ACHN (cell line): ENCODE results near the gene FAM110A.
"Not testable (repeated sequence)": the region's sequence is repeated elsewhere in the genome, so short reads cannot be mapped to it uniquely, and the experiment has no call there.

Source experiments
- DNase-seq: peaks from one replicate; pipeline ENCODE4 v3.0.0-alpha.2; 2015
- in situ Hi-C: cut with HindIII; loops from 2 replicates; pipeline ENCODE4 v1.10.0; 2017; ENCODE audit warnings: low sequenced_read_pairs, low pct_ligation_motif_present, low pct_unique_long_range_greater_than_20kb

Gene FAM110A

DNA sequence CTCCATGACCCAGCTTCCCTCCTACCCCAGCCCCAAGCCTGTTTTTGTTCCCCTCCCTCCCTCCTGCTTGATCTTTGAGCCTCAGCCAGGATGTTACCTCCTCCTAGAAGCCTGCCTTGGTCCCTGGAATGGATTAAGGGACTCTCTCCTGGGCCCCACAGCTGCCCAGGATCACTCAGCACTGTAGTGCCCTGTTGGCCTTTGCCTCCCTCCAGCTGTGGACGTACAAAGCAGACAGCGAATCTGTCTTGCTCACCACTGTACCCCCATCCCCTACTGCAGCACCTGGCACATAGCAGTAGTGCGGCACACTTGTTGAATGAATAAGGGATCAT lies 11.8 kb upstream of the FAM110A start:
- no peak for DNase-seq
- in situ Hi-C loops, result no loop called here

DNA sequence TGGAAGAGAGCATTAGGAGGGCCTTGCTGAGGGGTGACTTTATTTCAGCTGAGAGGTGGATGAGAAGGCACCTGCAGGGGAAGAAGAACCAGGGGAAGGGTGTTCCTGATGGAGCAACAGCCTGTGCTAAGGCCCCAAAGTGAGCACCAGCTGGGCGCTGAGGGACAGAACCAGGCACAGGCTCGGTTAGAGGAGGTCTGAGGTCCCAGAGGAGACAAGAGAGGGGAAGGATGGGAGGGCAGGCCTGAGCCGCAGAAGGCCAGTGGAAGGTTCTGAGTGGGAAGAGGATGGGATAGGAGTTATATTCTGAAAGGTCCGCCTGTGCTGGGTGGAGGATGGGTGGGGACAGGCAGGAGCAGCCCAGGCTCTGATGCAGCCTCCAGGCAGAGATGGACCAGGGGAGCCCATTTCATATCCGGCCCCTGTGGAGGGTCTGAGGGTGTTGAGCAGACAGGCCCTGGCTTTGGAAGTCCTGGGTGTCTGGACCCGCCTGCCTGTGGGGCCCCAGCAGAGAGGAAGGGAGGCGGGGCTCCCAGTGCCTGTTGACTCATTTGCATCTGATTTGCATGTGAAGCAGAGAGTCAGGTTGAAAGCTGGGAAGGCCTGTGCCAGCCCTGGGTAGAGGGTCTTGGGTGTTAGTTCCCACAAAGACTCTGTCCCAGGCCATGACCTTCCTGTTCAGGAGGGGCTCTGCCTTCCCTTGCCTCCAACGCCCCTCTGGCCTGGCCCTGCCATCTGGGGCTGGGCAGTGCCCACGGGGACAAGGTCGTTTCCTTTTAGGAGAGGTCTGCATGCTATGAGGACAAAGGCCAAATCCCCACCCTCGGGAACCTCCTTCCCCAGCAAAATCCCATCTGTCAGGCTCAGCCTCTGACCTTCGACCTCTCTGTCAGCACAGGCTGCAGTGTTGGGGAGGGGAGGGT lies 10.6 kb upstream of the FAM110A start:
- in situ Hi-C loops, result no loop called here
- no peak for DNase-seq

- in situ Hi-C loops, result no loop called here
- no peak for DNase-seq
These were observed 10.0 kb upstream of the FAM110A start for GRCh38 chr20:823574-823902.

DNA sequence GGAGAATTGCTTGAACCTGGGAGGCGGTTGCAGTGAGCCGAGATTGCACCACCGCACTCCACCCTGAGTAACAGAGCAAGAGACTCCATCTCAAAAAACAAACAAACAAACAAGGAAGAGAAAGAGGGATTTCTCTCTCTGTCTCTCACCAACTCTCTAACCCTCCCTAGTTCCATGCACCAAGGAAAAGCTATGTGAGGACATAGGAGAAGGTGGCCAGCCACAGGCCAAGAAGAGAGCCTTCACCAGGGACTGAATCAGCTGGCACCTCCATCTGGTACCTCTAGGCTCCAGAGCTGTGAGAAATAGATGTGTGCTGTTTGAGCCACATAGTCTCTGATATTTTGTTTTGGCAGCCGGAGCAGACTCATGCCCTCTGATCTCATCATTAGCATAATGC lies 9.0 kb upstream of the FAM110A start:
- DNase-seq, result no peak
- in situ Hi-C loops, result no loop called here

DNA sequence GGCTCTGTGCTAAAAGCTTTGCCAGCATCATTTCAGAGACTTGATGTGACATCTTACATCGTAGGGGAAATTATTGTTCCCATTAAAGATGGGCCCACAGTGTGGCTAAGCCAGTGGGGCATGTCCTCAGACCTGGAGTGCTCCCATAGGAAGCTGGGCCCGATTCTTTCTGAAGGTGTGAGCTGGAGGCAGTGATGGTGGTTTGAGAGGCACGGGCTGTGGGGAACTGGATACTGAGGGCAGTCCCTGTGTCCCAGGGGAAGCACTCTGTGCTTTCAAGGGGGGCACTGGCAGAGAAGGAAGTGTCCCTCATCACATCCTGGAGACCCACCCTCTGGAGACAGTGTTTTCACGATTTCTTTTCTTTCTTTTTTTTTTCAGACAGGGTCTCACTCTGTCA lies 8.6 kb upstream of the FAM110A start:
- in situ Hi-C loops, result no loop called here
- DNase-seq, result no peak

DNA sequence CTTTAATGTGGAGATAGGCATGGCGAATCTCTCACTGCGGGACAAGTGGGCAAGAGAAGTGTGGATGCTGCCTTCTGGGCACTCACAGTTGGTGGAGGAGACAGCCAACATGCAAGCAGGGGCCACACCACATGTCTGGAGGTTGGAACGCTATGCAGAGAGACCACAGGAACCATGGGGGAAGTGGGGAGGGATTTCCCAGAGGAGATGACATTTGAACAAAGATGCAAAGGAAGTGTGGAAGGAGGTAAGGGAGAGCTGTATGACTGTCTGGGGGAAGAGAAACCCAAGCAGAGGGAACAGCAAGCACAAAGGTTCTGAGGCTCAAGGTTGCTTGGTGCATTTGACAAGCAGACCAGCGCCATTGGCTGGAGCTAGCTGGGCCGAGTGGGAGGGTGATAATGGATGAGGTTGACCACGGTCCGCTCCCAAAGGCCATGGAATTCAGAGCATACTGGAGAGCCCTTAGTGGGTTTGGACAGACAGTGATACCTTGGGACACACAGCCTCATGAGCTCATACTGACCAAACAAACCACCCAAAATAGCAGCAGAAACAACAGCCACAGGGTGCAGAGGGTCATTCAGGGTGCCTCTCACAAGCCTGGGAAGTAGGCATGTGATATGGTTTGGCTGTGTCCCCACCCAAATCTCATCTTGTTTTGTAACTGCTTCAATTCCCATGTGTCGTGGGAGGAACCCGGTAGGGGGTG lies 7.6 kb upstream of the FAM110A start:
- DNase-seq, result no peak
- in situ Hi-C loops, result no loop called here

GRCh38 chr20:826695-827323 lies 6.7 kb upstream of the FAM110A start:
- in situ Hi-C loops, result no loop called here

DNA sequence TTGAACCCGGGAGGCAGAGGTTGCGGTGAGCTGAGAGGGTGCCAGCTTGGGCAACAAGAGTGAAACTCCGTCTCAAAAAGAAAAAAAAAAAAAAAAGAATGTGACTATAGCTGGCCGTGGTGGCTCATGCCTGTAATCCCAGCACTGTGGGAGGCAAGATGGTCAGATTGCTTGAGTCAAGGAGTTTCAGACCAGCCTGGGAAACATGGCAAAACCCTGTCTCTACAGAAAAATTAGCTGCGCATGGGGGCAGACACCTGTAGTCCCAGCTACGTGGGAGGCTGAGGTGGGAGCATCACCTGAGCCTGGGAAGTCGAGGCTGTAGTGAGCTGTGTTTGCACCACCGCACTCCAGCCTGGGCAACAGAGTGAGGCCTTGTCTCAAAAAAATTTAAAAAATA lies 5.5 kb upstream of the FAM110A start:
- DNase-seq, in situ Hi-C loops: not testable (repeated sequence)

More at GRCh38 chr20:826695-827323, 6.7 kb upstream of the FAM110A start:
- DNase-seq, result no peak

DNA sequence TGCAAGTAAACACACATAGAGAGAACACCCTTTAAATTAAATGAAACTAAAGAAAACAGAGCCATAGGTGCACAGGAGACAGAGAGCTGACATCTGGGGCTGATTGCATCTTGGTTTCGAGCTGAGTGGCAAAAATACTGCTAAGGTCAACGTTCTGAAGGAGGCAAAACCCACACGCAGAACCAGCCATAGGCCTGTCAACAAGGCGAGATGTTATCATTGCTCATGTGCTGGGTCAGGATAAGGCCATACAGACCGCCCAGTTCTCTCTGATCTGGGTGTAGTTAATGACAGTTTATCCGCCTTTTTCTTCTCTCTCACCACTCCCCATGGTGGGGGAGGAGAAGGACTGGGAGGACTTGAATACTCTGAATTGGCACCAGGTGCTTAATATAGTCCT lies 4.5 kb upstream of the FAM110A start:
- DNase-seq, result no peak
- in situ Hi-C loops, result no loop called here

GRCh38 chr20:829551-829950 lies 4.0 kb upstream of the FAM110A start:
- DNase-seq, result no peak
- in situ Hi-C loops, result no loop called here

- no peak for DNase-seq
- in situ Hi-C loops, result no loop called here
These were observed 3.4 kb upstream of the FAM110A start for GRCh38 chr20:830011-830521.

DNA sequence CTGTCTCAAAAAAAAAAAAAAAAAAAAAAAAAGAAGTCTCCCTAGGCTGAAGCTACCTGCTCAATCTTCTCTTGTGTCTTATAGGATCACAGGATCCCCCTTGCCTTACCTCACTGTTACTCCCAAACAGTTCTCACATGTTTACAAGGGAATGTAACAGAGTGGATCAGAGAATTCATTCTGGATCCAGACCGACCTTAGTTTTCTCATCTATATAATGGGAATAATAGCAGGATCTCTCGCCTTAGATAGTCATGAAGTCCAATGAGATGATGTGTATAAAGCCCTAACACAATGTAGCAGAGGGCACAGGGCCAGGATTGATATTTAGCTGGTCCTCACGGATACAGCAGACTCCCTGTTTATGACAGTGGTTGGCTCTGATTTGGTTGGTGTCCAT lies 2.3 kb upstream of the FAM110A start:
- in situ Hi-C loops, result no loop called here
- no peak for DNase-seq

GRCh38 chr20:831956-832355 lies 1.6 kb upstream of the FAM110A start:
- no peak for DNase-seq
- in situ Hi-C loops, result no loop called here

DNA sequence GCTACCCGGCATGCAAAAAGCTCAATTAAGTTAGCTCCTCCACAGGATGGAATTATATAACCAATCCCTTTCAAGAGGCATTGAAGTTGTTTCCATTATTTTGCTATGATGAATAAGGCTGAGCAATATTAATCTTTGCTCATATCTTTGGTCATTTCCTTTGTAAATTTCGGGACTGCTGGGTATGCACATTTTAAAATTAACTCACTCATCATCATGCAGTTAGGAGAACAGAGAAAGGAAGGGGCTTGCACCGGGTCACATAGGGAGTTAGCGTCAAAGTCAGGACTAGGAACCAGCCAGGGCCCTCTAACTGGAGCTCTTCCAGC lies 430 bp upstream of the FAM110A start:
- no peak for DNase-seq
- in situ Hi-C loops, result no loop called here

GRCh38 chr20:834151-834746 lies 734 bp downstream of the FAM110A start:
- no peak for DNase-seq
- in situ Hi-C loops, result no loop called here

- no peak for DNase-seq
- in situ Hi-C loops, result no loop called here
These were observed 2.1 kb downstream of the FAM110A start for GRCh38 chr20:835608-836045.

DNA sequence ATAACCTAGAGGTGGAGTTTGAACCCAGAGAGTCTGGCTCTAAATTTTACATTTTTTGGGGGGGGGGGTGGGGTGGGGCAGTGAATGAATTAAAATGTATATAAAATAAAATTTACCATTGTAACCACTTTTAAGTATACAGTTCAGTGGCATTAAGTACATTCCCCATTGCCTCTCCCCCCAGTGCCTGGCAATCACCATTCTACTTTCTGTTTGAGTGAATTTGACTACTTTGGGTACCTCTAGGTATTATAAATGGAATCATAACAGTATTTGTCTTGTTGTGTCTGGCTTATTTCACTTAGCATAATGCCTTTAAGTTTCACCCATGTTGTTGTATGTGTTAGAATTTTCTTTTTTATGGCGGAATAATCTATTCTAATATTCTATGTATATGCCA lies 2.7 kb downstream of the FAM110A start:
- in situ Hi-C loops, result no loop called here
- DNase-seq, result no peak

- in situ Hi-C loops, result no loop called here
- DNase-seq, result no peak
These were observed 5.5 kb downstream of the FAM110A start for GRCh38 chr20:839015-839414.

DNA sequence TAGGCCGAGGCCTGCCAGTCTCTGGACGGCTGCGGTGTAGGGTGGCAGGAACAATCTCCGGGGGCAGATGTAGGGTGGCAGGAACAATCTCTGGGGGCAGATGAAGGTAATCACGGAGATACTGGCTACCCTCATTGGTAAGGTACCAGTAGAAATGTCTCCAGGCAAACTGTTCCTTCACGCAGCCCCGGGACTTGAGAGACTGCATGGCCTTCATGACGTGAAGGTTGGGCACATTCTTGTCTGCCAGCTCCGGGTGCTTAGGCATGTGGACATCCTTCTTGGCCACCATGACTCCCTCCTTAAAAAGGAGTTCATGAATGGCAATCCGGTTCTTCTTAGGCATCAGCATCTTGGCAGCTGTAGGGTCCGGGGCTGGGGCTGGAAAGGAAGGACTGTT lies 6.1 kb downstream of the FAM110A start:
- no peak for DNase-seq
- in situ Hi-C loops, result no loop called here
